Keratinocyte (primary cell): ENCODE data around the gene BFSP2. TPM values are rescaled to one million over a fixed set of nuclear protein-coding genes. Genes with fewer than 3 reads are reported as not detected.
"Not testable (repeated sequence)": the region's sequence is repeated elsewhere in the genome, so short reads cannot be mapped to it uniquely, and the experiment has no call there.

Source experiments
- DNase-seq: peaks from one replicate; pipeline ENCODE4 v3.0.0-alpha.2; 2011; ENCODE audit warnings: low read depth, missing footprints, low spot score
- FAIRE-seq: peaks from 2 replicates; lab custom pipeline; 2011; peaks lifted over from hg19 to GRCh38; lab: Jason Lieb, UNC
- H2AFZ ChIP-seq: 2 replicates; pipeline ENCODE4 v1.6.0; 2012; ENCODE audit warnings: low read length, control low read depth, inconsistent platforms; ENCODE audit not compliant: control insufficient read depth
- H3K27ac ChIP-seq: 2 replicates; pipeline ENCODE4 v1.5.1; 2011; ENCODE audit warnings: low read length; ENCODE audit not compliant: control insufficient read depth, insufficient read depth
- H3K27me3 ChIP-seq: 3 replicates; pipeline ENCODE4 v1.6.0; 2011; ENCODE audit warnings: low read length; ENCODE audit not compliant: control insufficient read depth, insufficient read depth; ENCODE audit errors: extremely low read depth
- H3K36me3 ChIP-seq, 2 experiments: 2 replicates in 1 of 2; 3 replicates in 1 of 2; pipeline ENCODE4 v1.5.1; 2011; ENCODE audit warnings: low read length in 2 of 2, mild to moderate bottlenecking in 1 of 2; ENCODE audit not compliant: control insufficient read depth in 2 of 2, insufficient read depth in 2 of 2; ENCODE audit errors: extremely low read depth in 1 of 2
- H3K4me1 ChIP-seq: 3 replicates; pipeline ENCODE4 v1.5.1; 2011; ENCODE audit warnings: low read length; ENCODE audit not compliant: control insufficient read depth, insufficient read depth; ENCODE audit errors: extremely low read depth
- H3K4me2 ChIP-seq: 3 replicates; pipeline ENCODE4 v1.6.0; 2011; ENCODE audit warnings: low read depth, low read length; ENCODE audit not compliant: control insufficient read depth, insufficient read depth; ENCODE audit errors: extremely low read depth
- H3K4me3 ChIP-seq, 3 experiments: fragments of 200-600 bp in 1 of 3; sonication (generic) in 1 of 3; 2 replicates in 2 of 3; 3 replicates in 1 of 3; pipeline ENCODE4 v1.5.1; 2011 to 2016; ENCODE audit warnings: low read length in 3 of 3, mild to moderate bottlenecking in 3 of 3, control low read depth in 2 of 3, inconsistent platforms in 1 of 3, low read depth in 1 of 3, mixed read lengths in 1 of 3, mixed run types in 1 of 3, moderate library complexity in 1 of 3; ENCODE audit not compliant: control insufficient read depth in 2 of 3, insufficient read depth in 2 of 3; ENCODE audit errors: extremely low read depth in 1 of 3
- H3K79me2 ChIP-seq: 2 replicates; pipeline ENCODE4 v1.6.0; 2012; ENCODE audit warnings: low read length; ENCODE audit not compliant: control insufficient read depth, insufficient read depth
- H3K9ac ChIP-seq: 3 replicates; pipeline ENCODE4 v1.6.0; 2011; ENCODE audit warnings: low read length; ENCODE audit not compliant: control insufficient read depth, insufficient read depth; ENCODE audit errors: extremely low read depth
- H3K9me1 ChIP-seq: 3 replicates; pipeline ENCODE4 v1.6.0; 2011; ENCODE audit warnings: low read length; ENCODE audit not compliant: control insufficient read depth, insufficient read depth; ENCODE audit errors: extremely low read depth
- H3K9me3 ChIP-seq: 2 replicates; pipeline ENCODE4 v1.5.1; 2012; ENCODE audit warnings: low read depth, low read length; ENCODE audit not compliant: control insufficient read depth
- H4K20me1 ChIP-seq: 3 replicates; pipeline ENCODE4 v1.6.0; 2011; ENCODE audit warnings: low read length; ENCODE audit not compliant: control insufficient read depth, insufficient read depth; ENCODE audit errors: extremely low read depth
- EZH2 ChIP-seq: IDR thresholded peaks from one replicate; pipeline ENCODE4 v1.6.1; 2012; ENCODE audit warnings: inconsistent platforms, mild to moderate bottlenecking, low read length, moderate library complexity
- dilution Hi-C: fragments of 300-500 bp; cut with MboI; formaldehyde crosslinking; loops from one replicate; pipeline ENCODE4 v1.7.0; 2020; ENCODE audit warnings: low sequenced_read_pairs; ENCODE audit not compliant: extremely low pct_ligation_motif_present
- polyA plus RNA-seq, 5 experiments: library from polyadenylated mRNA; depleted of rRNA in 3 of 5; stranded (reverse) in 3 of 5; stranded (forward) in 1 of 5; unstranded in 1 of 5; fragments of >200 nt; gene quantifications; 1 replicate in 1 of 5; 2 replicates in 3 of 5; 3 replicates in 1 of 5; pipeline versions ENCODE4 v1.2.1 to v1.2.3, GENCODE V29; 2011 to 2012; ENCODE audit warnings: missing spikeins in 2 of 5, low read depth in 1 of 5, low replicate concordance in 1 of 5
- TF ChIP-seq, protein P1 (sequence below), 3 experiments: IDR thresholded peaks in 1 of 3; conservative IDR thresholded peaks in 1 of 3; optimal IDR thresholded peaks in 1 of 3; 2 replicates in 2 of 3; 3 replicates in 1 of 3; pipeline versions ENCODE3 to v1.5.1; 2011; ENCODE audit warnings: low read length in 3 of 3, mild to moderate bottlenecking in 3 of 3, moderate library complexity in 2 of 3, control low read depth in 1 of 3, inconsistent platforms in 1 of 3; ENCODE audit not compliant: insufficient read depth in 2 of 3; ENCODE audit errors: extremely low read depth in 1 of 3

Gene BFSP2
- polyA plus RNA-seq, 1 donor (not counting 4 experiments of a cell fraction or from before 2014, with no cell fraction given), result not detected

DNA sequence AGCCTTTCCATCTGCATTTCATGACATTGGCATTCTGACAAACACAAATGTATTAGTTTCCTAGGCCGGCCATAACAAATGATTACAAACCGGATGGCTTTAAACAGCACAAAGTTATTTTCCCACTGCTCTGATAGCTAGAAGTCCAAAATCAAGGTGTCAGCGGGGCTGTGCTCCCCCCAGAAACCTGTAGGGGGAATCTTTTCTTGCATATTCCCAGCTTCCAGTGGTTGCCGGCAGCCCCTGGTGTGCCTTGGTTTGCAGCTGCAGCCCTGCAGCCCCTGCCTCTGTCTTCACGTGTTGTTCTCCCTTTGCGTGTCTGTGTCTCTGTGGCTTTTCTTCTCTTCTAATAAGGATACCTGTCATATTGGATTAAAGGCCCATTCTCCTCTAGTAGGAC, 94.6 kb downstream of the BFSP2 start:
- DNase-seq, result no peak
- Histone ChIP-seq H3K4me1 (peaks cover 4% of the 10 kb centered on the region), H3K9ac (no peak overlapping the region), H3K4me3 (no peak overlapping the region), H3K4me2 (no peak overlapping the region), H3K79me2 (no peaks in the 10 kb centered on the region), H2AFZ (no peak overlapping the region), H3K36me3 (no peaks in the 10 kb centered on the region), H3K27ac (no peak overlapping the region), H3K9me3 (no peaks in the 10 kb centered on the region), H3K27me3 (no peaks in the 10 kb centered on the region), H3K9me1 (no peaks in the 10 kb centered on the region), H4K20me1 (no peaks in the 10 kb centered on the region)
- dilution Hi-C loops, result no loop called here
- TF ChIP-seq, protein P1, sequence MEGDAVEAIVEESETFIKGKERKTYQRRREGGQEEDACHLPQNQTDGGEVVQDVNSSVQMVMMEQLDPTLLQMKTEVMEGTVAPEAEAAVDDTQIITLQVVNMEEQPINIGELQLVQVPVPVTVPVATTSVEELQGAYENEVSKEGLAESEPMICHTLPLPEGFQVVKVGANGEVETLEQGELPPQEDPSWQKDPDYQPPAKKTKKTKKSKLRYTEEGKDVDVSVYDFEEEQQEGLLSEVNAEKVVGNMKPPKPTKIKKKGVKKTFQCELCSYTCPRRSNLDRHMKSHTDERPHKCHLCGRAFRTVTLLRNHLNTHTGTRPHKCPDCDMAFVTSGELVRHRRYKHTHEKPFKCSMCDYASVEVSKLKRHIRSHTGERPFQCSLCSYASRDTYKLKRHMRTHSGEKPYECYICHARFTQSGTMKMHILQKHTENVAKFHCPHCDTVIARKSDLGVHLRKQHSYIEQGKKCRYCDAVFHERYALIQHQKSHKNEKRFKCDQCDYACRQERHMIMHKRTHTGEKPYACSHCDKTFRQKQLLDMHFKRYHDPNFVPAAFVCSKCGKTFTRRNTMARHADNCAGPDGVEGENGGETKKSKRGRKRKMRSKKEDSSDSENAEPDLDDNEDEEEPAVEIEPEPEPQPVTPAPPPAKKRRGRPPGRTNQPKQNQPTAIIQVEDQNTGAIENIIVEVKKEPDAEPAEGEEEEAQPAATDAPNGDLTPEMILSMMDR (optimal IDR thresholded peaks at IDR 0.05 in 1 of 3, IDR thresholded peaks at IDR 0.05 in 1 of 3, conservative IDR thresholded peaks at IDR 0.05 in 1 of 3; ENCODE audit: extremely low read depth in 1 of 3, insufficient read depth in 2 of 3, low read length in 3 of 3), result peak; percentile 12 to 28 (median 18)
- no peak for TF ChIP-seq EZH2
- FAIRE-seq, result no peak

DNA sequence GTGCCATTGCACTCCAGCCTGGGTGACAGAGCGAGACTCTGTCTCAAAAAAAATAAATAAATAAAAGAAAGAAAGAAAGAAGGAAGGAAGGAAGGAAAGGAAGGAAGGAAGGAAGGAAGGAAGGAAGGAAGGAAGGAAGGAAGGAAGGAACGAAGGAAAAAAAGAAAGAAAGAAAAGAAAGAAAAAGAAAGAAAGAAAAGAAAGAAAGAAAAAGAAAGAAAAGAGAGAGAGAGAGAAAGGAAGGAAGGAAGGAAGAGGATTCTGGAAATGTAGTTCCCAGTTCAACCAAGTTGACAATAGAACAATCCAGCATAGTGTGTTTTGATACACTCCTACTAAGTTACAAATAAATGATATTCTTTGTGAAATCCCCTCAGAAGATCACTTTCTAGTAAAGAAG, 102.7 kb downstream of the BFSP2 start:
- FAIRE-seq, H3K4me2 ChIP-seq, H3K4me1 ChIP-seq, H3K27me3 ChIP-seq, dilution Hi-C loops, H3K9me3 ChIP-seq, H3K9me1 ChIP-seq, DNase-seq, H4K20me1 ChIP-seq, H3K27ac ChIP-seq, H3K36me3 ChIP-seq, H2AFZ ChIP-seq, H3K9ac ChIP-seq, H3K79me2 ChIP-seq, H3K4me3 ChIP-seq: not testable (repeated sequence)

DNA sequence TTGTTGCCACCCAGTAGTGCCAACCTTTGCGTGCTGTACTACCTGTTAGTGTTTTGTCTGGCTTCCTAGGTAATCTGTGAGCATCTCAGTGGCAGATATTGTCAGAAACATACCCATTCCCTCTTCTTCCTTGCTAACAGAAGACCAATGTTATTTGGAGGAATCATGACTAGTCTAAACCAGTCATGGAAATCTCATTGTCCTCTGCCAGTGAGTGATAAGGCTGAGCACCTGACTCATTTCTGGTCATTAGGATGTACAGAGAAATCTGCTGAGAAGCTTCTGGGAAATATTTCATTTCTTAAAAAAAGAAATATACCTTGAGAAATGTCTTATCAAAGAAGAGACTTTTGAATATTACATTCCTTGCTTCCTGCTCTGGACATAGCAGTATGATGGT, 103.6 kb downstream of the BFSP2 start:
- FAIRE-seq (no peak), DNase-seq (no peak)
- H3K4me3 ChIP-seq, result no peak overlapping the region
- TF ChIP-seq, protein P1 (optimal IDR thresholded peaks at IDR 0.05 in 1 of 3, IDR thresholded peaks at IDR 0.05 in 1 of 3, conservative IDR thresholded peaks at IDR 0.05 in 1 of 3; ENCODE audit: extremely low read depth in 1 of 3, insufficient read depth in 2 of 3, low read length in 3 of 3), result no peak
- no peak for TF ChIP-seq EZH2
- no peak overlapping the region for H3K4me2 ChIP-seq
- no peaks in the 10 kb centered on the region for H3K9me3 ChIP-seq
- no peaks in the 10 kb centered on the region for H4K20me1 ChIP-seq
- H3K79me2 ChIP-seq, result no peaks in the 10 kb centered on the region
- H3K4me1 ChIP-seq, result no peaks in the 10 kb centered on the region
- H3K27me3 ChIP-seq, result peaks cover 7% of the 10 kb centered on the region
- no peak overlapping the region for H3K27ac ChIP-seq
- H3K9me1 ChIP-seq, result no peaks in the 10 kb centered on the region
- dilution Hi-C loops, result no loop called here
- H3K36me3 ChIP-seq, result no peaks in the 10 kb centered on the region
- H3K9ac ChIP-seq, result no peak overlapping the region
- H2AFZ ChIP-seq, result no peak overlapping the region
